ENCODE results near the gene ZMAT5.
A peak's percentile ranks its signal among the peaks of the same experiment; 100 is the strongest.

ZMAT5 gene

DNA sequence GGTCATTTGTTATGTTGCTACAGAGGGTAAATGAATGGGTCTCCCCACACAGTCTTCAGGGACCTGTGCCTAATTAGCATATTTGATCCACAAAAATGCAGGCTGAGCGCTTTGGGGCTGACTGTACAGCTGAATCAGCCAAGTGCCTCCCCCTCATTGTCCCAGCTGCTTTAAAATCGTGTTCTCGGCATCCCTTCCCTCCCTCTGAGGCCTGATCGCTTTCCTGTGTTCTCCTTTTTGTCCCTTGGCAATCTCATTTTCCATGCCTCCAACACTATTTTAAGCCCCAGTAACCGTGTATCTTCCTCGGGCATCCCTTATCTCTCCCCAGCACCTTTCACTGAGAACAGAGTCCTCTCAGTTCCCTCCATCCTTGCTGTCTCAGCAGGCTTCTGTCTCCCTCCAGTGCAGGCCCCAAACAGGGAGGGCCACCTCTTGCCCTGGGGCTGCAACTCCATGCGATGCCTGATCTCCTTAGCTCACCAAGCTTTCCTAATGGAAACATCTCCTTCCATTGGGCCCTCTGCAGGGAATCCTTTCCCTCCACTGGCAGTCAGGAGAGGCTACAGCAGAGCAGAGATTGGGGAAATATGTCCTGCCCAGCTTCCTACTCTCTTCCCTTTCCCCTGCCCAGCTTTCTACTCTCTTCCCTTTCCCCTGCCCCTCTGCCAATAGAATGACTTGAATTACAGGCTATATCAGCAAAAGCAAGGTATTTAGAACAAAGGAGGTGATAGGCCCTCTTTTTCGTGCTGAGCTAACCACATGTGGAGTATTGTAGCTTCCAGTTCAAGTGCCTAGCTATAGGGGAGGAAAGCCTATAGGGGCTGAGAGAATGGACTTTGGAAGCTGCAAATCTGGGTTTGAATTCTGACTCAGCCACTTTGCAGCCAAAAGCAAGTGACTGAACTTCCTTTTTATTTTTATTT, 14.2 kb upstream of the ZMAT5 start:
- peak; percentile 92 for DNase-seq (ENCODE audit: low read depth)
- TF ChIP-seq, protein P1, sequence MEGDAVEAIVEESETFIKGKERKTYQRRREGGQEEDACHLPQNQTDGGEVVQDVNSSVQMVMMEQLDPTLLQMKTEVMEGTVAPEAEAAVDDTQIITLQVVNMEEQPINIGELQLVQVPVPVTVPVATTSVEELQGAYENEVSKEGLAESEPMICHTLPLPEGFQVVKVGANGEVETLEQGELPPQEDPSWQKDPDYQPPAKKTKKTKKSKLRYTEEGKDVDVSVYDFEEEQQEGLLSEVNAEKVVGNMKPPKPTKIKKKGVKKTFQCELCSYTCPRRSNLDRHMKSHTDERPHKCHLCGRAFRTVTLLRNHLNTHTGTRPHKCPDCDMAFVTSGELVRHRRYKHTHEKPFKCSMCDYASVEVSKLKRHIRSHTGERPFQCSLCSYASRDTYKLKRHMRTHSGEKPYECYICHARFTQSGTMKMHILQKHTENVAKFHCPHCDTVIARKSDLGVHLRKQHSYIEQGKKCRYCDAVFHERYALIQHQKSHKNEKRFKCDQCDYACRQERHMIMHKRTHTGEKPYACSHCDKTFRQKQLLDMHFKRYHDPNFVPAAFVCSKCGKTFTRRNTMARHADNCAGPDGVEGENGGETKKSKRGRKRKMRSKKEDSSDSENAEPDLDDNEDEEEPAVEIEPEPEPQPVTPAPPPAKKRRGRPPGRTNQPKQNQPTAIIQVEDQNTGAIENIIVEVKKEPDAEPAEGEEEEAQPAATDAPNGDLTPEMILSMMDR (conservative IDR thresholded peaks at IDR 0.05; ENCODE audit: low read length) = no peak
- no peak overlapping the region for H3K4me3 ChIP-seq (ENCODE audit: low read length)

DNA sequence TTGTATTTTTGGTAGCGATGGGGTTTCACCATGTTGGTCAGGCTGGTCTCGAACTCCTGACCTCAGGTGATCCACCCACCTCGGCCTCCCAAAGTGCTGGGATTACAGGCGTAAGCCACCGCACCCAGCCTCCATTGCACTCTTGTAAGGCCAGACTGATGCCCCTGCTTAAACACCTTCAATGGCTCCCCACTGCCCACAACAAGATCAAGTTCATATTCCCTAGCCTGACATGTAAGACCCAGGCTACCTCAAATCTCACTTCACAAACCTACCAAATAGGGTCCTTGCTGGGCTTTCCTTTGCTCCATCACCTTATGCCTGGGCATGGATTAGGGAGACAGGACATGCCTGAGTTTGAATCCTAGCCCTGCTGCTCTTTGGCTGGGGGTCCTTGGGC, 13.4 kb upstream of the ZMAT5 start:
- H3K4me3 ChIP-seq (ENCODE audit: low read length) = no peak overlapping the region
- TF ChIP-seq, protein P1 (conservative IDR thresholded peaks at IDR 0.05; ENCODE audit: low read length) = no peak
- no peak for DNase-seq (ENCODE audit: low read depth)

DNA sequence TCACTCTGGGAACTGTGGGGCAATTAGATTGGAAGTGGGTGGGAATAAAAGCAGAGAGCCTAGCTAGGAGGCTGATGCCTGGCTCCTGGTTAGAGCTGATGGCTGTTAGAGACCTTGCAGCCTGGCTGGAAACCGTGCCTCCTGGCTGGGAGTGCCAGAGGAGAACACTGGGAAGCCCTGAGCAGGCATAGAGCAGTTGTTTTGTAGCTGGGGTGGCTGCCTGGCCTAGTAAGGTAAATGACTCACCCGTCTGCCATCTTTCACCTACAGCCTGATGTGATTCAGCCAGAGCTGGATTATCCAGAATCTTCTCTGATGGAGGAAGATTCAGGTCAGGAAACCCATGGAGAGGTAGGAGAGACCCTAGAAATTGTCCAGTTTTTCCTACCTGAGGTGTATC, 6.4 kb upstream of the ZMAT5 start:
- TF ChIP-seq, protein P1 (conservative IDR thresholded peaks at IDR 0.05; ENCODE audit: low read length) = no peak
- peak; percentile 29 for DNase-seq (ENCODE audit: low read depth)
- H3K4me3 ChIP-seq (ENCODE audit: low read length) = no peak overlapping the region

DNA sequence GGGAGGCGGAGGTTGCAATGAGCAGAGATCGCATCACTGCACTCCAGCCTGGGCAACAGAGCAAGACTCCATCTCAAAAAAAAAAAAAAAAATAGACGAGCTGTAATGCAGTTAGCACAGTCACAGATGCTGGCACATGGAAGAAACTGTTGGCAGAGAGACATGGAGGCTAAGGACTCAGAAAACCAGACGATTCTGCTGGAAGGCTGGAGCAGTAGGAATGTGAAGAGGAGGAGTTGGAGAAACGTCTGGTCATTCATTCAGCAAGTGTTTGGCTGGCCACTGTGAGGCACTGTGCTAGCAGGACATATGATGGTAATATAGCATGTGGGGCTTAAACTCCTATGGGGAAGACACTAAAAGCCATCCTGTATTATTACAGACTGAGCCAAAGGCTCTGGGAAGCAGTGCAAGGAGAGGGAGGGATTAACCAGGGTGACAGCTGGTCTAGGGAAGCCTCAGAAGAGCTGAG, 5.4 kb upstream of the ZMAT5 start:
- H3K4me3 ChIP-seq (ENCODE audit: low read length) = no peak overlapping the region
- peak; percentile 94 for DNase-seq (ENCODE audit: low read depth)
- TF ChIP-seq, protein P1 (conservative IDR thresholded peaks at IDR 0.05; ENCODE audit: low read length) = peak; percentile 79

DNA sequence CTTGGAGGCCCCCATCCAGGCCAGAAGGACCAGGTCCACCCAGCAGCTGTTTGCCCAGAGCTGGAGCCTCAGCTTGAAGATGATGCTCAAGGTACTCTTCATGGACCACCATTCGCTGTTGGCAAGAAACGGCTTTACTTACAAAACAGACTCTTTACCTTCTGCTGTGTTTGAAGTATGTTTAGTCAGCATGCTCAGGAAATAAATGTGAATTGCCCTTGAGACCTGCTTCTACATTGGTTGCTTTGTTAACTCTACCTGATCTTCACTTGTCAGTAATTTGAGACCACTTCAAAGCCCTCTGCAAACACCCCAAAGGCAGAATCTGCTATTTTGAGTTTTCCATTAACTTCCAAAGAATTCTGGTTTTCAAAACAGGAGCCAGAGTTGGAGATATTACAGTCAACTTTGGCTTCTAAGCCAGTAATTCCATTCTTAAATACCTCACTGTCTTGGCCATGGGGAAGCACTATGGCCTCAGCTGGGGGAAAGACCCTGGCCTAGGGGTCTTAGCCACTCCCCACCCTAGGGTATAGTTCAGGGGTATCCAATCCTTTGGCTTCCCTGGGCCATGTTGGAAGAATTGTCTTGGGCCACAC, 3.0 kb upstream of the ZMAT5 start:
- TF ChIP-seq, protein P1 (conservative IDR thresholded peaks at IDR 0.05; ENCODE audit: low read length) = no peak
- no peak overlapping the region for H3K4me3 ChIP-seq (ENCODE audit: low read length)
- DNase-seq (ENCODE audit: low read depth) = no peak

DNA sequence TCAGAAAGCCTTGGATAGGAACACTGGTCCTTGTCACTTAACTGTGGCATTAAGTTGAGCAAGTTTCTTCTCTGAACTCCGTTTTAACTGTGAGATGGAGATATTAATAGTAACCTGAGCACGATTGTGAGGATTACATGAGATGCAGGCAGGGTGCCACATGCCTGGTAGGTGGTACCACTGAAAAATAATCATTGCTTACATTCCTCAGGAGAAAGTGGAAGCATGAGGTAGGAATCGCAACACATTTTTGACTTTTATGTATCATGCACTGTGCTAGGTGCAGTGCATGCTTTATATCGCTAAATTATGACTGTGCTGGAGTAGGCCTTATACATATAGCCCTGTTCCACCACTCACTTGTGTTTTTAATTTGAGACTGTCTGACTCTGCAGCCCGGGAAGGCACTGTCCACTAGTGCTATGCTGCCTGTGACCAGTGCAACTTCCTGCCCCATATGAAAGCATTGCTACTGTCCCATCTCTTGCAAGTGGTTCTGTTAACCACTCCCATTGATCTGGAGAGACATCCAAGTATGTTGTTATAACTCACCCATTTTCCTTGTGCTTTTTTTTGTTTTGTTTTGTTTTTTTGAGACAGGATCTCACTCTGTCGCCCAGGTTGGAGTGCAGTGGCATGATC, 1.4 kb upstream of the ZMAT5 start:
- peak overlapping the region; percentile 100 for H3K4me3 ChIP-seq (ENCODE audit: low read length)
- TF ChIP-seq, protein P1 (conservative IDR thresholded peaks at IDR 0.05; ENCODE audit: low read length) = no peak
- DNase-seq (ENCODE audit: low read depth) = peak; percentile 39
